ENCODE results near the gene IQSEC1. TPM values are rescaled to one million over a fixed set of nuclear protein-coding genes. Genes with fewer than 3 reads are reported as not detected.

Gene IQSEC1
- total and polyA plus RNA-seq, 4 experiments from 2014 or later: 11.9 to 82.0 (median 62.3) TPM

DNA sequence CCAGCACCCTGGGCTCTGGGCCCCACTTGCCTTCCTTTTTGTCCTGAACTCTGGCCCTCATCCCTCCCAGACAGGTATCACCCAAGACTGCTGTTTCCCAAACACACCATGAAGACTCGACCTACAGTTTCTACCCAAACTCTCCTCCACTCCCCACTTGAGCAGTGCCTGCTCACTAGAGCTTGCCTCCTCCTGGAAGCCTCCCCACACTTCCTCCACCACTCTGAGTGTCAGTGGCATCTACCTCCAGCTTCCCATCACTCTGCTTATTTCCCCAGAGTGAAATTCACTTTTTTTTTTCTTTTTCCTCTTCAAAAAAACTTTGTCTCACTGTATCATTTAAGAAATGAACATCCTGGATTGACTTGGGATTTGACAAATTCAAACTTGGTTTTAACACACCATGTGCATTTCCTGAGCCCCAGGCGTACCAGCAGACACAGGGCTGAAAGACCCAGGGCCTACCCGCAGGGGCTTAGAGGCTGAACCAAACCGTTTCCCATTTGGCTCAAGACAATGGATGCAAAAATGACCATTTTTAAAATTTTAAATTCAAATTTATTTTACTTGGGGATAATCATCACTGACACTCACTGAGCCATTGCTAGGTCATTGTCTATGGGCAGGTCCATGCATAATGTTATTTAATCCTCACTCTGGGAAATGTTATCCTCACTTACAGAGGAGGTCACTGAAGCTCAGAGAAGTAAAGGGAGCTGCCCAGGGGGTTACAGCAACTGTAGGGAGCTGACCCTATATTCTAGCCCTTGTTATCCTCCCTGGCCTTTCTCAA lies 62.3 kb downstream of the IQSEC1 start:
- H3K4me3 Mint-ChIP-seq: peak overlapping the region; percentile 69 to 95 (median 86)
- peak overlapping the region; percentile 99 for H3K27ac ChIP-seq (ENCODE audit: low read depth, low read length)
- peaks cover 91% of the 10 kb centered on the region for H3K4me1 ChIP-seq (ENCODE audit: insufficient read depth, low read length)
- peak overlapping the region; percentile 90 to 100 (median 100) for H3K27ac Mint-ChIP-seq
- H3K4me3 ChIP-seq (ENCODE audit: low read length in 2 of 2): peak overlapping the region in 1 of 2 donors; percentile 1
- peaks cover 9% of the 10 kb centered on the region for H3K36me3 ChIP-seq (ENCODE audit: insufficient read depth, low read length)
- H3K4me1 Mint-ChIP-seq: peaks cover 54 to 97% (median 72%) of the 10 kb centered on the region in 4 donors
- intact Hi-C loops (cut with micrococcal nuclease): loop anchor here (1.0 to 10.0 kb wide), 5 partner anchors 9 to 644 kb away; no protein-coding TSS in a partner anchor
- H3K9me3 Mint-ChIP-seq: no peaks in the 10 kb centered on the region
- H3K9me3 ChIP-seq (ENCODE audit: control insufficient read depth in 1 of 2, low read length in 2 of 2): no peaks in the 10 kb centered on the region
- H3K27me3 ChIP-seq (ENCODE audit: insufficient read depth, low read length): no peaks in the 10 kb centered on the region
- H3K36me3 Mint-ChIP-seq: peaks cover 6 to 32% of the 10 kb centered on the region in 2 donors
- POLR2A ChIA-PET (ENCODE audit: partially characterized antibody): interaction anchor here (0.7 to 13.5 kb wide), 15 partner anchors 11 to 644 kb away, joined by 3 to 171 read pairs (median 4); partner anchors contain the start of gene RPL32
- CTCF ChIA-PET (ENCODE audit: partially characterized antibody): interaction anchor here (1.1 to 14.9 kb wide), 6 partner anchors 13 to 169 kb away, joined by 3 to 170 read pairs (median 6); partner anchors contain the start of gene RPL32
- peak in 1 of 5 donors; percentile 21 for DNase-seq
- H3K27me3 Mint-ChIP-seq: no peaks in the 10 kb centered on the region

DNA sequence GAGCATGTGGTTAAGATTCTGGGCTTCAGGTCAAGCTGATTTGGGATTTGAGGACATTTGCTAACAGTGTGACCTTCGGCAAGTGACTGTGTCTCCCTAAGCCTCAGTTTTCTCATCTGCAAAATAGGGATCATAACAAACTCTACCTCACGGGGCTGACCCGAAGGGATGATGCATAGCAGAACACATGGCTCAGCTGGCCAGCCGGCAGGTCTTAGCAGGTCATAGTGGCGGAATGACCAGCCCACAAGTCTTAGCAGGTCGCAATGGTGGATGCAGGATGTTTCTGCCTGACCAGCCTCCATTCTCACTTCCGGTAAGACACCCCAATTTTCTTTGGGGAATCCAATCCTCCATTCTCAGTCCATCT lies 63.3 kb downstream of the IQSEC1 start:
- no peaks in the 10 kb centered on the region for H3K27me3 Mint-ChIP-seq
- peak overlapping the region in 1 of 2 donors; percentile 36 for H3K4me3 ChIP-seq (ENCODE audit: low read length in 2 of 2)
- DNase-seq: peak in 1 of 5 donors; percentile 21
- no peaks in the 10 kb centered on the region for H3K9me3 Mint-ChIP-seq
- intact Hi-C loops (cut with micrococcal nuclease): loop anchor here (2.0 to 10.0 kb wide), 3 partner anchors 59 to 645 kb away; no protein-coding TSS in a partner anchor
- H3K27ac Mint-ChIP-seq: peak overlapping the region; percentile 90 to 100 (median 100)
- peak overlapping the region; percentile 99 for H3K27ac ChIP-seq (ENCODE audit: low read depth, low read length)
- H3K36me3 ChIP-seq (ENCODE audit: insufficient read depth, low read length): peaks cover 9% of the 10 kb centered on the region
- ChIA-PET CTCF (ENCODE audit: partially characterized antibody) (interaction anchor here (0.9 to 14.9 kb wide), 5 partner anchors 9 to 168 kb away, joined by 3 to 170 read pairs (median 3); no protein-coding TSS in a partner anchor), POLR2A (ENCODE audit: partially characterized antibody) (interaction anchor here (0.6 to 13.5 kb wide), 10 partner anchors 10 to 1456 kb away, joined by 3 to 171 read pairs (median 4); partner anchors contain the start of gene RPL32)
- peak overlapping the region; percentile 15 to 92 (median 84) for H3K4me3 Mint-ChIP-seq
- H3K9me3 ChIP-seq (ENCODE audit: control insufficient read depth in 1 of 2, low read length in 2 of 2): no peaks in the 10 kb centered on the region
- no peaks in the 10 kb centered on the region for H3K27me3 ChIP-seq (ENCODE audit: insufficient read depth, low read length)
- peaks cover 99% of the 10 kb centered on the region for H3K4me1 ChIP-seq (ENCODE audit: insufficient read depth, low read length)
- peaks cover 59 to 97% (median 79%) of the 10 kb centered on the region in 4 donors for H3K4me1 Mint-ChIP-seq
- peaks cover 6 to 36% of the 10 kb centered on the region in 2 donors for H3K36me3 Mint-ChIP-seq

DNA sequence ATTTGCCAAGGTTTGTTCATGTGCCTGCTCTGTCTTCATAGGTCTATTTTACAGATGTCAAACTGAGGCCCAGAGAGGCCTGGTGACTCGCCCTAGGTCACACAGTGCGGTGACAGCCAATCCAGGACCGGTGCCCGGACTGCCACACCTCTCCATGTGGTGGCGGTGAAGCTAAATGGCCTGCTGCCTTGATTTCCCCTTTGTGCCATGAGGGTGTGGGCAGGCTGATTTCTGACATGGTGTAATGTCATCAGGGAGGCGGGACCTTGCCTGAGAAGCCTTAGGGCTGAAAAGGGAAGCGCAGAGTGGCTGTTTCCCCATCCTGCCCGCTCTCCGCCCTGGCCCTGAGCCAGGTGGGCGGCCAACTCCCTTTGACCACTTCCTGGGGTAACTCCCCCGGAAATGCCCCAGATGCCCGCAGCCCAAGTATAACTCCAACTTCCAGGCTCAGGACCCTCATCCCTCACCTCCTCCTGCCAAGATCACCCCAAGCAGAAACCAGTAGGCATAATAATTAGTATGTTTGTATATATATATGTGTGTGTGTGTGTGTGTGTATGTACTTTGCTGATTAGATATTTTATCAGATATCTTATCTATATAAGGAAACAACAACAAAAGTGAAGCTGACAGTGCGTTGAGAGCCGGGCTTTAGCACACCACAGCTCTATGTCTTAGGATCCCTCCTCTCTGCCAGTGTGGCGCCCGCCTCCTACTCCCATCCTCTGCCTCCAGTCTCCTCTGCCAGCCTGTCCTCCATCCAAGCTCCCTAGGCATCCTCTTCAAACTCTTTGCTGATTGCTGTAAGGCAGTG lies 63.9 kb downstream of the IQSEC1 start:
- H3K36me3 ChIP-seq (ENCODE audit: insufficient read depth, low read length): peaks cover 9% of the 10 kb centered on the region

DNA sequence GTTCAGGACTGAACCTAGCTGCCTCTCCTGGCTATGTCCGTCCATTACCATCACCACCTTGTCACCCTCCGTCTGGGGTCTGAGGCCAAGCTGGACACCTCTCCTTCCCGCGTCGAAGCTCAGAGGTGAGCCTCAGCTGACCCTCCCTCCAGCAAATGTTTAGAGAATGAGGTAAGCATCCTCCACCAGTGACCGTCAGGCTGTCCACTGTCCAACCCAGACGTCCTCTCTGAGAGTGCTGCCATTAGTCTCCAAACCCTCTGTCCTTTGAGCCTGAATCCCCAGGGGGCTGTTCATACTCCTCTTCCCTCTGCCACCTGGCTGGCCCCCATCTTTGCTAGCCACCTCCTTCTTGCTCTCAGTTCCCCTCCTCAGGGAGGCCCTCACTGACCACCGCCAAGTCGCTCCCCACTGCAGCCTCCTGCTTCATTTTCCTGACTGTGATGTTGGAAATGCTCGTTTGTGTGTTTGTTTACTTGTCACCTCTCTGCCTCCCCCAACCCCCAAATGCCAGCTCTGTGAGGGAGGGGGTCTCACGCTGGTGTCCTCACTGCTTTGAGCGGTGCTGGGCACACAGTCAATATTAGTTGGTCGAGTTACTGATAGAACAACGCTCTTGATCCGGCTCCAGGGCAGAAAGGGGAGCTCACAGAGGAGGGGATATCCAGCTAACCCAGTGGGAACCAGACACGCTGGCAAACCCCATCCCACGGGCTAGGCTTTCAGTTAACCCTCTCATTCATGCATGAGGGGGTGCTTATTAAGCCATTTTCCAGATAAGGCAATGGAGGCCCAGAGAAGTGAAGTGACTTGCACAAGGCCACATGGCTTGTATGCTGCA lies 64.9 kb downstream of the IQSEC1 start:
- peaks cover 99% of the 10 kb centered on the region for H3K4me1 ChIP-seq (ENCODE audit: insufficient read depth, low read length)
- no peaks in the 10 kb centered on the region for H3K27me3 ChIP-seq (ENCODE audit: insufficient read depth, low read length)
- intact Hi-C loops (cut with micrococcal nuclease): no loop called here
- no peaks in the 10 kb centered on the region for H3K9me3 Mint-ChIP-seq
- peak overlapping the region; percentile 99 for H3K27ac ChIP-seq (ENCODE audit: low read depth, low read length)
- peaks cover 6 to 48% of the 10 kb centered on the region in 2 donors for H3K36me3 Mint-ChIP-seq
- peak overlapping the region in 7 of 8 donors; percentile 39 to 92 (median 86) for H3K4me3 Mint-ChIP-seq
- H3K4me1 Mint-ChIP-seq: peaks cover 64 to 100% (median 87%) of the 10 kb centered on the region in 4 donors
- peak overlapping the region; percentile 90 to 100 (median 100) for H3K27ac Mint-ChIP-seq
- ChIA-PET POLR2A (ENCODE audit: partially characterized antibody) (interaction anchor here (1.6 to 13.5 kb wide), 3 partner anchors 8 to 167 kb away, joined by 6 to 171 read pairs (median 74); partner anchors contain the start of gene RPL32), CTCF (ENCODE audit: partially characterized antibody) (interaction anchor here (0.8 to 14.9 kb wide), 3 partner anchors 10 to 117 kb away, joined by 3 to 170 read pairs (median 4); no protein-coding TSS in a partner anchor)
- H3K9me3 ChIP-seq (ENCODE audit: control insufficient read depth in 1 of 2, low read length in 2 of 2): no peaks in the 10 kb centered on the region
- H3K4me3 ChIP-seq (ENCODE audit: low read length in 2 of 2): peak overlapping the region in 1 of 2 donors; percentile 24
- DNase-seq: peak in 1 of 5 donors; percentile 33
- H3K27me3 Mint-ChIP-seq: no peaks in the 10 kb centered on the region
- H3K36me3 ChIP-seq (ENCODE audit: insufficient read depth, low read length): peaks cover 9% of the 10 kb centered on the region

More for the DNA sequence above, 63.9 kb downstream of the IQSEC1 start:
- Mint-ChIP-seq H3K4me3 (peak overlapping the region; percentile 2 to 92 (median 84)), H3K9me3 (no peaks in the 10 kb centered on the region), H3K36me3 (peaks cover 6 to 40% of the 10 kb centered on the region in 2 donors), H3K27ac (peak overlapping the region; percentile 90 to 100 (median 100)), H3K27me3 (no peaks in the 10 kb centered on the region), H3K4me1 (peaks cover 59 to 100% (median 84%) of the 10 kb centered on the region in 4 donors)
- H3K9me3 ChIP-seq (ENCODE audit: control insufficient read depth in 1 of 2, low read length in 2 of 2): no peaks in the 10 kb centered on the region
- CTCF ChIA-PET (ENCODE audit: partially characterized antibody): interaction anchor here (0.9 to 14.9 kb wide), 5 partner anchors 10 to 167 kb away, joined by 3 to 170 read pairs (median 3); no protein-coding TSS in a partner anchor
- H3K4me1 ChIP-seq (ENCODE audit: insufficient read depth, low read length): peaks cover 99% of the 10 kb centered on the region
- H3K27me3 ChIP-seq (ENCODE audit: insufficient read depth, low read length): no peaks in the 10 kb centered on the region
- intact Hi-C loops (cut with micrococcal nuclease): no loop called here
- H3K4me3 ChIP-seq (ENCODE audit: low read length in 2 of 2): peak overlapping the region in 1 of 2 donors; percentile 36
- POLR2A ChIA-PET (ENCODE audit: partially characterized antibody): interaction anchor here (0.6 to 13.5 kb wide), 9 partner anchors 9 to 1457 kb away, joined by 3 to 171 read pairs (median 4); partner anchors contain the start of gene RPL32
- peak overlapping the region; percentile 99 for H3K27ac ChIP-seq (ENCODE audit: low read depth, low read length)
- DNase-seq: peak; percentile 65 to 73 (median 70)

DNA sequence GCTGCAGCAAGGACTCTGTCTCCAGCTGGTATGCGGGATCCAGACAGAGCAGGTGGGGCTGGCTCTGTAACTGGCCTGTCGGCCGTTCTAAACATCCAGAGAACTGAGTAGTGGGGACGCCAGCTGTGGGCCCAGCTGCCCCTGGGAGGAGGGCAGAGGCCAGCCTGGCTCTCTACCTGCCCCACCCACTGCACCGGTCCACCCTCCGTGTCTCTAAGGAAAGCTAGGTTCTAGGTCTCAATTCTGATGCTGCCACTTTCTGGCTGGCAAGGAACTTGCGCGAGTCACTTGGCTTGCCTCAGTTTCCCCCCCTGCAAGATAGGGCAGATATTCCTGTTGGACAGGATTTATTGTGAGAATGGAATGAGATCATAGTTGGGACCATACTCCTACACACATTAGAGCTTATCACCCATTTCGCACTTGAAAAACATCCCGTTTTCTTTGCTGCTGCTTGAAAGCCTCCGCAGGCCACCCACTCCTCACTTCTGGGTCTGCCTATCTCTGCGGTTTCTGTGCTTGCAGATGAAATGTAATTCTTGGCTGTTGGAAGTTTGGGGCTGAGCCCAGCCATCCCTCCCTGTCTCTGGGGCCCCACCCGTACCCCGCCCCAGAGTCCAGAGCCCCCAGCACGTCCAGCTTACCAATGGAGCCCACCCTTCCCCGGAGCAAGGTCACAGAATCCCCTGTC lies 65.8 kb downstream of the IQSEC1 start:
- H3K4me3 Mint-ChIP-seq: peak overlapping the region in 4 of 8 donors; percentile 17 to 52 (median 42)
- H3K36me3 Mint-ChIP-seq: peaks cover 6 to 54% of the 10 kb centered on the region in 2 donors
- Histone ChIP-seq H3K27ac (ENCODE audit: low read depth, low read length) (no peak overlapping the region), H3K9me3 (ENCODE audit: control insufficient read depth in 1 of 2, low read length in 2 of 2) (no peaks in the 10 kb centered on the region), H3K27me3 (ENCODE audit: insufficient read depth, low read length) (no peaks in the 10 kb centered on the region), H3K4me1 (ENCODE audit: insufficient read depth, low read length) (peaks cover 99% of the 10 kb centered on the region), H3K36me3 (ENCODE audit: insufficient read depth, low read length) (peaks cover 9% of the 10 kb centered on the region), H3K4me3 (ENCODE audit: low read length in 2 of 2) (no peak overlapping the region)
- POLR2A ChIA-PET (ENCODE audit: partially characterized antibody): interaction anchor here (4.7 to 13.5 kb wide), 3 partner anchors 7 to 13 kb away, joined by 30 to 171 read pairs (median 74); no protein-coding TSS in a partner anchor
- H3K9me3 Mint-ChIP-seq: no peaks in the 10 kb centered on the region
- H3K27ac Mint-ChIP-seq: peak overlapping the region; percentile 55 to 100 (median 78)
- CTCF ChIA-PET (ENCODE audit: partially characterized antibody): interaction anchor here (0.8 to 14.9 kb wide), 3 partner anchors 9 to 116 kb away, joined by 3 to 170 read pairs (median 3); no protein-coding TSS in a partner anchor
- DNase-seq: peak in 1 of 5 donors; percentile 39
- no peaks in the 10 kb centered on the region for H3K27me3 Mint-ChIP-seq
- H3K4me1 Mint-ChIP-seq: peaks cover 66 to 100% (median 87%) of the 10 kb centered on the region in 4 donors
- intact Hi-C loops (cut with micrococcal nuclease): no loop called here

All from CD4-positive, alpha-beta memory T cell (primary cell).